Thyroid gland (tissue), 4 donors: ENCODE data around the gene TMPRSS13.

Experiments
- CTCF ChIP-seq, 6 experiments: fragments of 200-600 bp in 3 of 6; fragments of 450-650 bp in 3 of 6; sonication (generic) in 3 of 6; IDR thresholded peaks; one replicate each; pipeline ENCODE4 v1.5.1; 2016 to 2019; ENCODE audit warnings: antibody characterized with exemption in 6 of 6, mild to moderate bottlenecking in 2 of 6, inconsistent platforms in 1 of 6, moderate library complexity in 1 of 6
- POLR2A ChIP-seq, 2 donors: fragments of 450-650 bp; IDR thresholded peaks; one replicate each; pipeline ENCODE4 v1.6.1; 2017; ENCODE audit warnings: antibody characterized with exemption in 2 of 2, mild to moderate bottlenecking in 2 of 2, moderate library complexity in 1 of 2

DNA sequence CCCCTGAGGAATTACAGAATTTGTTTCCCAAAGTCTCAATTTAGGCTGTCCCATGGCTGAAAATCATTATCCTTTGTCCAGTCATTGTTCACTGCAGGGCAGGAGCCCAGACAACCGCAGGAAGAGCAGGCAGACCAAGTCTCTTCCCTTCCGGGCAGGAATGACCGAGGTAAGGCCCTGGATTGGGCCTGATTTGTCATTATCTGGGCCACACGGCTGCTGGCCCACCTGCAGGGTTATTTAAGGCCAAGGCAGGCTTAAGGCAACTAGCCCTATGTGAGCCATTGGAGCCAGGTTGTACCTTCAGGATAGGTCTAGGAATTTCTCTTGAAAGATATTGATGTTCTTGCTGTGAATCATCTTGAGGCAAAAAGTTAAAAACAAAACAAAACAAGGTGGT, 47.2 kb upstream of the TMPRSS13 start:
- TF ChIP-seq CTCF (IDR thresholded peaks at IDR 0.05) (no peak), POLR2A (IDR thresholded peaks at IDR 0.05) (no peak)
